ENCODE data around the gene SMYD5. TPM values are rescaled to one million over a fixed set of nuclear protein-coding genes. Genes with fewer than 3 reads are reported as not detected.

SMYD5 gene
- total RNA-seq, 1 experiment from 2014 or later = 37.4 TPM

GRCh38 chr2:73272270-73272669 lies 58.2 kb downstream of the SMYD5 start (continued):
- no peak for TF ChIP-seq RAD21 (IDR thresholded peaks at IDR 0.05; ENCODE audit: low read depth)
- no peak for TF ChIP-seq FOSL1 (IDR thresholded peaks at IDR 0.05; ENCODE audit: low read depth)
- TF ChIP-seq CBX3 (IDR thresholded peaks at IDR 0.05; ENCODE audit: low read depth) = no peak
- TF ChIP-seq ZFX (IDR thresholded peaks at IDR 0.05) = no peak

Other genes starting within 250 kb of the SMYD5 start
- 10.0 TPM for gene SFXN5, start 142.5 kb upstream of the SMYD5 start, total RNA-seq (2021; ENCODE audit: unreplicated experiment)
- 20.8 TPM for gene RAB11FIP5, start 101.3 kb upstream of the SMYD5 start, total RNA-seq (2021; ENCODE audit: unreplicated experiment)
- not detected for gene NOTO, start 11.7 kb upstream of the SMYD5 start, total RNA-seq (2021; ENCODE audit: unreplicated experiment)
- 8.6 TPM for gene PRADC1, start 19.0 kb downstream of the SMYD5 start, total RNA-seq (2021; ENCODE audit: unreplicated experiment)
- gene CCT7, start 20.1 kb downstream of the SMYD5 start, total RNA-seq (2021; ENCODE audit: unreplicated experiment) = 637 TPM
- gene FBXO41, start 70.2 kb downstream of the SMYD5 start, total RNA-seq (2021; ENCODE audit: unreplicated experiment) = 34.9 TPM
- 0.37 TPM for gene EGR4, start 79.3 kb downstream of the SMYD5 start, total RNA-seq (2021; ENCODE audit: unreplicated experiment)
- 20.5 TPM for gene ALMS1, start 171.6 kb downstream of the SMYD5 start, total RNA-seq (2021; ENCODE audit: unreplicated experiment)